Measurements from ENCODE around the gene MRFAP1. TPM values are rescaled to one million over a fixed set of nuclear protein-coding genes. Genes with fewer than 3 reads are reported as not detected.

The MRFAP1 gene
- total RNA-seq, 2 experiments from 2014 or later = 172 to 181 TPM

DNA sequence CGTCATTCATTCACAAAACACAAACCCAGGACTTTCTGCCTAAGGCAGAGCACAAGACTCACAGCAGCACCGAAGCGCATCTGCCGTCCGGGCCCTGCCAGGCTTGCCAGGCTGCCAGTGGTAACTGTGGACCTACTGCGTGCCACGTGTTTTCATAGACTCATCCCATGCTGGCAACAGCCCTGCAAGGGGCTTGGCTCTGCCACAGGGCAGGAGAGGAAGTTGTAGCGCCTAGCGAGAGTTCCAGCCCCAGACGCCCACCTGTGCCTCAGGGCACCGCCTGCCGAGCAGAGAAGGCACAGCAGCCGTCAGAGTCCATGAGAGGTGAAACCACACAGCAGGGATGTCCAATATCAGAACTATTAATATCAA lies 18.9 kb upstream of the MRFAP1 start:
- H3K36me3 Mint-ChIP-seq (ENCODE audit: low read depth) = peaks cover 45% of the 10 kb centered on the region
- no peak for DNase-seq
- POLR2A ChIA-PET = no interaction called here

DNA sequence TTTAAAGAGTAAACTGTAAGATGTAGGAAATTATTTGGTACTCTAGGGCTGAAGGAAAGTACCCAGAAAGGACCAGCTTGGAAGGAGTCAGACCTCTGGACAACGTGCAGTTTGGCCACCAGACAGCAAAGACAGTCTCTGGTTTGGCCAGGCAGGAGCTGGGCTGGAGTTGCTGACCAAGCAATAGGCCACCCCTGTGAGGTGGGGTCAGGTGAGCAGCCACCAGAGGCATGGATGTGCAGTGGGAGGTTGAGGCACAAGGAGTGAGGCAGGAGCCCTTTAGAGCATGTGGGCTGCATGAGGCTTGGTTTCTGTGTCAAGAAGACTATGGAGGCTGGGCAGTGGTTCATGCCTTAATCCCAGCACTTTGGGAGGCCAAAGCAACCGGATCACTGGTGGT lies 17.7 kb upstream of the MRFAP1 start:
- TF ChIP-seq, protein P1, sequence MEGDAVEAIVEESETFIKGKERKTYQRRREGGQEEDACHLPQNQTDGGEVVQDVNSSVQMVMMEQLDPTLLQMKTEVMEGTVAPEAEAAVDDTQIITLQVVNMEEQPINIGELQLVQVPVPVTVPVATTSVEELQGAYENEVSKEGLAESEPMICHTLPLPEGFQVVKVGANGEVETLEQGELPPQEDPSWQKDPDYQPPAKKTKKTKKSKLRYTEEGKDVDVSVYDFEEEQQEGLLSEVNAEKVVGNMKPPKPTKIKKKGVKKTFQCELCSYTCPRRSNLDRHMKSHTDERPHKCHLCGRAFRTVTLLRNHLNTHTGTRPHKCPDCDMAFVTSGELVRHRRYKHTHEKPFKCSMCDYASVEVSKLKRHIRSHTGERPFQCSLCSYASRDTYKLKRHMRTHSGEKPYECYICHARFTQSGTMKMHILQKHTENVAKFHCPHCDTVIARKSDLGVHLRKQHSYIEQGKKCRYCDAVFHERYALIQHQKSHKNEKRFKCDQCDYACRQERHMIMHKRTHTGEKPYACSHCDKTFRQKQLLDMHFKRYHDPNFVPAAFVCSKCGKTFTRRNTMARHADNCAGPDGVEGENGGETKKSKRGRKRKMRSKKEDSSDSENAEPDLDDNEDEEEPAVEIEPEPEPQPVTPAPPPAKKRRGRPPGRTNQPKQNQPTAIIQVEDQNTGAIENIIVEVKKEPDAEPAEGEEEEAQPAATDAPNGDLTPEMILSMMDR (IDR thresholded peaks at IDR 0.05) = no peak
- Histone ChIP-seq H3K27ac (ENCODE audit: low read depth in 1 of 2, low read length in 2 of 2) (no peak overlapping the region), H3K9me3 (ENCODE audit: control insufficient read depth in 1 of 2, insufficient read depth in 1 of 2, low read length in 2 of 2) (peaks cover 0 to 3% of the 10 kb centered on the region in 2 experiments), H3K4me3 (ENCODE audit: low read length) (no peak overlapping the region), H3K36me3 (ENCODE audit: insufficient read depth, low read length) (peaks cover 21% of the 10 kb centered on the region), H3K27me3 (ENCODE audit: control insufficient read depth in 1 of 2, insufficient read depth in 2 of 2, low read length in 2 of 2) (no peaks in the 10 kb centered on the region), H3K4me1 (ENCODE audit: insufficient read depth, low read length) (no peaks in the 10 kb centered on the region)
- intact Hi-C loops (cut with DNase I, micrococcal nuclease) = no loop called here
- DNase-seq (no peak), ATAC-seq (ENCODE audit: poor library complexity) (no peak)
- Mint-ChIP-seq H3K27ac (no peak overlapping the region), H3K4me3 (no peak overlapping the region), H3K9me3 (no peaks in the 10 kb centered on the region), H3K4me1 (ENCODE audit: low read depth) (no peaks in the 10 kb centered on the region), H3K36me3 (ENCODE audit: low read depth) (peaks cover 33% of the 10 kb centered on the region), H3K27me3 (no peaks in the 10 kb centered on the region)
- ChIA-PET CTCF (no interaction called here), POLR2A (no interaction called here)

More for the DNA sequence above, 18.9 kb upstream of the MRFAP1 start:
- intact Hi-C loops (cut with DNase I, micrococcal nuclease) = no loop called here
- H3K4me3 Mint-ChIP-seq = no peak overlapping the region
- Histone ChIP-seq H3K4me3 (ENCODE audit: low read length) (no peak overlapping the region), H3K27me3 (ENCODE audit: control insufficient read depth in 1 of 2, insufficient read depth in 2 of 2, low read length in 2 of 2) (no peaks in the 10 kb centered on the region), H3K9me3 (ENCODE audit: control insufficient read depth in 1 of 2, insufficient read depth in 1 of 2, low read length in 2 of 2) (peaks cover 0 to 5% of the 10 kb centered on the region in 2 experiments), H3K36me3 (ENCODE audit: insufficient read depth, low read length) (peaks cover 32% of the 10 kb centered on the region), H3K4me1 (ENCODE audit: insufficient read depth, low read length) (no peaks in the 10 kb centered on the region), H3K27ac (ENCODE audit: low read depth in 1 of 2, low read length in 2 of 2) (no peak overlapping the region)
- H3K4me1 Mint-ChIP-seq (ENCODE audit: low read depth) = no peaks in the 10 kb centered on the region
- TF ChIP-seq, protein P1 (IDR thresholded peaks at IDR 0.05) = no peak
- CTCF ChIA-PET = no interaction called here
- H3K27me3 Mint-ChIP-seq = no peaks in the 10 kb centered on the region
- H3K9me3 Mint-ChIP-seq = no peaks in the 10 kb centered on the region
- H3K27ac Mint-ChIP-seq = no peak overlapping the region
- ATAC-seq (ENCODE audit: poor library complexity) = no peak

DNA sequence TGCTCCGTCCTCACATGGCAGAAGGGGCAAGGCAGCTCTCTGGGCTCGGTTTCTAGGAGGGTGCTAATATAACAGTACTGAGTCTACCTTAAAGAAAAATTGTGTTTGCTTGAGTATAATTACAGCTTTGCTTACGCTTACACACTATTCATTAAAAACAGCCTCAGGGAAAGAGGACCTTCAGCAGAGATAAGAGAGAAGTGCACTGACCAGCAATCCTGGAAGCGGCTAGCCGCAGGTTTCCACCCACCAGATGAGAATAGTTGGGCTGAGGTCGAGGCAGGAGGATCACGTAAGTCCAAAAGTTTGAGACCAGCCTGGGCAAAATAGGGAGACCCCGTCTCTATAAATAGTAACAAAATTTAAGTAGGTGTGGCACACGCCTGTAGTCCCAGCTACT lies 15.2 kb upstream of the MRFAP1 start:
- H3K27me3 Mint-ChIP-seq = no peaks in the 10 kb centered on the region
- intact Hi-C loops (cut with DNase I, micrococcal nuclease) = no loop called here
- no peaks in the 10 kb centered on the region for H3K9me3 Mint-ChIP-seq
- no peak overlapping the region for H3K27ac ChIP-seq (ENCODE audit: low read depth in 1 of 2, low read length in 2 of 2)
- no peak overlapping the region for H3K27ac Mint-ChIP-seq
- no peak for ATAC-seq (ENCODE audit: poor library complexity)
- H3K27me3 ChIP-seq (ENCODE audit: control insufficient read depth in 1 of 2, insufficient read depth in 2 of 2, low read length in 2 of 2) = no peaks in the 10 kb centered on the region
- H3K4me3 Mint-ChIP-seq = no peak overlapping the region
- POLR2A ChIA-PET = no interaction called here
- peaks cover 19% of the 10 kb centered on the region for H3K36me3 Mint-ChIP-seq (ENCODE audit: low read depth)
- DNase-seq = no peak
- peaks cover 2% of the 10 kb centered on the region for H3K36me3 ChIP-seq (ENCODE audit: insufficient read depth, low read length)
- peaks cover 0 to 3% of the 10 kb centered on the region in 2 experiments for H3K9me3 ChIP-seq (ENCODE audit: control insufficient read depth in 1 of 2, insufficient read depth in 1 of 2, low read length in 2 of 2)
- H3K4me3 ChIP-seq (ENCODE audit: low read length) = no peak overlapping the region
- CTCF ChIA-PET = no interaction called here
- no peaks in the 10 kb centered on the region for H3K4me1 Mint-ChIP-seq (ENCODE audit: low read depth)
- TF ChIP-seq, protein P1 (IDR thresholded peaks at IDR 0.05) = no peak
- no peaks in the 10 kb centered on the region for H3K4me1 ChIP-seq (ENCODE audit: insufficient read depth, low read length)

Measured in CD4-positive, alpha-beta T cell (primary cell).